Mammary epithelial cell (primary cell): ENCODE measurements around the gene TNFAIP8.

Experiments
- CTCF ChIP-seq, 2 donors: IDR thresholded peaks in 1 of 2; conservative IDR thresholded peaks in 1 of 2; 2 replicates each; pipeline ENCODE4 v1.5.1; 2011 to 2012; ENCODE audit warnings: inconsistent platforms in 2 of 2, low read length in 2 of 2, mild to moderate bottlenecking in 2 of 2, control low read depth in 1 of 2, low read depth in 1 of 2; ENCODE audit not compliant: insufficient read depth in 1 of 2; ENCODE audit errors: extremely low read depth in 1 of 2
- EZH2 ChIP-seq: IDR thresholded peaks from 2 replicates; pipeline ENCODE4 v1.6.1; 2012; ENCODE audit warnings: low read length, inconsistent platforms, borderline replicate concordance

- TF ChIP-seq CTCF (conservative IDR thresholded peaks at IDR 0.05 in 1 of 2, IDR thresholded peaks at IDR 0.05 in 1 of 2; ENCODE audit: extremely low read depth in 1 of 2, insufficient read depth in 1 of 2, low read depth in 1 of 2, low read length in 2 of 2) = no peak
- no peak for TF ChIP-seq EZH2
Measured at GRCh38 chr5:119357270-119357669, 1.5 kb downstream of the TNFAIP8 start.
